Small intestine (tissue), 7 donors: ENCODE results near the gene C3. TPM values are rescaled to one million over a fixed set of nuclear protein-coding genes. Genes with fewer than 3 reads are reported as not detected.

Source experiments
- DNase-seq, 2 donors: peaks; one replicate each; pipeline versions ENCODE4 v3.0.0 to v3.0.0-alpha.2; 2013
- FAIRE-seq: peaks from 2 replicates; lab custom pipeline; 2012; peaks lifted over from hg19 to GRCh38; lab: Jason Lieb, UNC
- H3K27ac ChIP-seq, 3 donors: one replicate each; pipeline ENCODE4 v1.5.1; 2013; ENCODE audit warnings: low read length in 2 of 3, mild to moderate bottlenecking in 2 of 3, control low read depth in 1 of 3, inconsistent platforms in 1 of 3, low read depth in 1 of 3, moderate library complexity in 1 of 3
- H3K27me3 ChIP-seq, 3 donors: one replicate each; pipeline ENCODE4 v1.6.1; 2013; ENCODE audit warnings: low read length in 3 of 3, inconsistent platforms in 1 of 3; ENCODE audit not compliant: control insufficient read depth in 3 of 3, insufficient read depth in 3 of 3
- H3K36me3 ChIP-seq, 3 donors: one replicate each; pipeline ENCODE4 v1.6.1; 2013; ENCODE audit warnings: low read length in 3 of 3, inconsistent platforms in 1 of 3, low read depth in 1 of 3, mild to moderate bottlenecking in 1 of 3, moderate library complexity in 1 of 3; ENCODE audit not compliant: control insufficient read depth in 3 of 3, insufficient read depth in 2 of 3
- H3K4me1 ChIP-seq, 3 donors: one replicate each; pipeline ENCODE4 v1.6.1; 2013; ENCODE audit warnings: low read length in 2 of 3, inconsistent platforms in 1 of 3, low read depth in 1 of 3, mild to moderate bottlenecking in 1 of 3, moderate library complexity in 1 of 3; ENCODE audit not compliant: control insufficient read depth in 3 of 3, insufficient read depth in 2 of 3
- H3K4me3 ChIP-seq, 3 donors: one replicate each; pipeline ENCODE4 v1.5.1; 2013; ENCODE audit warnings: low read length in 3 of 3, control low read depth in 1 of 3, inconsistent platforms in 1 of 3, low read depth in 1 of 3, mild to moderate bottlenecking in 1 of 3, moderate library complexity in 1 of 3
- H3K9me3 ChIP-seq, 2 donors: one replicate each; pipeline ENCODE4 v1.6.1; 2013; ENCODE audit warnings: low read depth in 1 of 2, low read length in 1 of 2; ENCODE audit not compliant: control insufficient read depth in 2 of 2, insufficient read depth in 1 of 2
- WGBS, 3 donors: extraction: QIAGEN DNeasy Blood & Tissue Kit; methylation state at CpG; one replicate each; pipeline ENCODE4 v1.1.7; 2013; 5-methylcytosine and 5-hydroxymethylcytosine counted together
- polyA plus RNA-seq, 4 donors: library from polyadenylated mRNA; stranded (reverse) in 3 of 4; unstranded in 1 of 4; fragments of 200-250 nt in 3 of 4; fragments of 120-200 nt in 1 of 4; gene quantifications; one replicate each; pipeline versions ENCODE4 v1.2.1 to v1.2.3, GENCODE V29; 2013
- donor health status: healthy with polysubstance abuse.
- donor health status: control.
- donor health status: control.
- donor health status: Bipolar disorder and iron deficiency.
- donor health status: healthy.

C3 gene
- polyA plus RNA-seq, 4 donors = 9.5 to 552 (median 63.2) TPM

DNA sequence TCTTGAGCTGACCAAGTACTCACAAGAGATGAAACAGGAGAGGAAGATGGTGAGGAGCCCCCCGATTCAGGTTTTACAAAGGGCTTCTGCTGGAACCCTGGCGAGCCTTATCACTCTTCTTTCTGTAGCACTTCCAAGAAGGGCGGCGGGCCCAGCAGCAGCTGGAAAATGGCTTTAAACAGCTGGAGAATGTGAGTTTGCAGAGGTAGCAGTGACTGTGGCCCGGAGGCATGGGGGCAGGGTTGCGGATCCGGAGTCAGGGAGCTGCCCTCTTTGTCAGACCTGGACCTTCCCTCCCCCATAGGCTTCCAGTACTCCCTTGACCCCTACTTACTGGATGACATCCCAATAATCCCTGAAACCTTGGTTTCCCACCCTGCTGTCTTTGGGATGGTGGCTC, 22.6 kb upstream of the C3 start:
- H3K27ac ChIP-seq = no peak overlapping the region
- no peak for DNase-seq
- H3K9me3 ChIP-seq = peaks cover 0 to 11% of the 10 kb centered on the region in 2 donors
- H3K36me3 ChIP-seq = peaks cover 2 to 62% (median 7%) of the 10 kb centered on the region in 3 donors
- 80 to 88% (median 80%) methylated on average over 7 of the region's 7 CpGs for WGBS, 3 donors
- no peak for FAIRE-seq
- peaks cover 0 to 37% (median 4%) of the 10 kb centered on the region in 3 donors for H3K4me1 ChIP-seq
- H3K4me3 ChIP-seq = no peak overlapping the region
- no peaks in the 10 kb centered on the region for H3K27me3 ChIP-seq

DNA sequence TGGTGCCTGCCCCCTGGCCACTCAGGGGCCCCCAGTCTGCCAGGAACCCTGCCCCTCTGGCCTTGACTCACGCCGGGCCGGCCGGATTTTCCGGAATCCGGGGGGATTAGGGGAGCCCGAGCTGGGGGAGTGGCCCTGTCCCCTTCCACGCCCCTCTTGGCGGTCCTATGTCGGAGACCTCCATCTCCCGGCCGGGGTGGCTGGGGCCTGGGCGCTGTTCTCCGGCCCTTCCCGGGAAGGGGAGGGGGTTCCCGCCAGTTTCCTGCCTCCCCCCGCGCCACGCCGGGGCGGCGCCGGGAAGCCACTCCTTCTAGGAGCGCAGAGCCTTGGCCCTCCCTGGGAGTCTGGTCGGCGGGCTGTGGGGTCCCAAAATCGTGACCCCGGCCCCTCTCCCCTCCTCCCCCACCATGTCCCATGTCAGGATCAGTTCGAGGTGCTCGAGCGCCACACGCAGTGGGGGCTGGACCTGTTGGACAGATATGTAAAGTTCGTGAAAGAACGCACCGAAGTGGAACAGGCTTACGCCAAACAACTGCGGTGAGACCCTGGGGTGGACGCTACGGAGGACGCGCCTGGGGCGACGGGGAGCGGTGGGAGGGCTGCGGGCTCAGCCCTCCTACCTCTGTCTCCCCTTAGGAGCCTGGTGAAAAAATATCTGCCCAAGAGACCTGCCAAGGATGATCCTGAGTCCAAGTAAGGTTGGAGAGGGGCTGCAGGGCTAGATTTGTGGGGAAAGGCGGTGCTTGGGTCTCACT, 20.3 kb upstream of the C3 start:
- peaks cover 0 to 42% (median 4%) of the 10 kb centered on the region in 3 donors for H3K36me3 ChIP-seq
- H3K4me1 ChIP-seq = peaks cover 0 to 44% (median 4%) of the 10 kb centered on the region in 3 donors
- WGBS, 3 donors = 2 to 4% (median 3%) methylated on average over 43 to 46 of the region's 46 CpGs
- peak overlapping the region; percentile 42 to 82 (median 76) for H3K27ac ChIP-seq
- DNase-seq (peak; percentile 30 to 74), FAIRE-seq (no peak)
- H3K27me3 ChIP-seq = no peaks in the 10 kb centered on the region
- peak overlapping the region; percentile 65 to 88 (median 78) for H3K4me3 ChIP-seq
- H3K9me3 ChIP-seq = no peaks in the 10 kb centered on the region

DNA sequence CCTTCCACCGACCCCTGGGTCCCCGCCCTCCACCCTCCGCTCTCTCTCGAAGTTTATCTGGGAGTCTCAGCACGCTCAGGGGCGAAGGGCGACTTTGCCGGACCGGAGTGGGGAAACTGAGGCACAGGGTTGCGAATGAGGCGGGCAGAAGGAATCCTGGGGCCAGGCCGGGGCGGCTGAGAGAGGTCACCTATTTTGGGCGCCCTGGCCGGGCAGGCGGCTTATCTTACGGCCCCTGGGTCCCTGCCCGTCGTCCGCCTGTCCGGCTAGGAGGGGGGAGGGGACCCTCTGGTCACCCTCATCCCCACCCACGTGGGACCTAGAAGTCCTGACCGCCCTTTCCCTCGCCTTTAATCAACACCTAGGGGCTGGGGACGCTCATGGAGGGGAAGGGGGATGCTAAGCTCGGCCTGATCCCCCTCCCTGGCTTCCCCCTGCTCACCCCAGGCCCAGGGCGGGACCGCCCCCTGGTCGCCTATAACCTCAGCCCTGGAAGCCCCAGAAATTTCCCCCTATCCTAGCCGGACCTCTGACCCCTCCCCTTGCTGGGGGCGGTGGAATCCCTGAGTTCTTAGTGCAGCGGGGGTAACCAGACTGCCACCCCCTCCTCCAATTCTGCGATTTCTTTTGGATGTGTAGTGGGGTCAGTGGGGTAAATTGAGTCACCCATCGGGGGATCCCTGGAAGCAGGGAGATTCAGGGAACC, 19.6 kb upstream of the C3 start:
- Histone ChIP-seq H3K4me1 (peaks cover 0 to 40% (median 1%) of the 10 kb centered on the region in 3 donors), H3K9me3 (no peaks in the 10 kb centered on the region)
- FAIRE-seq = no peak

DNA sequence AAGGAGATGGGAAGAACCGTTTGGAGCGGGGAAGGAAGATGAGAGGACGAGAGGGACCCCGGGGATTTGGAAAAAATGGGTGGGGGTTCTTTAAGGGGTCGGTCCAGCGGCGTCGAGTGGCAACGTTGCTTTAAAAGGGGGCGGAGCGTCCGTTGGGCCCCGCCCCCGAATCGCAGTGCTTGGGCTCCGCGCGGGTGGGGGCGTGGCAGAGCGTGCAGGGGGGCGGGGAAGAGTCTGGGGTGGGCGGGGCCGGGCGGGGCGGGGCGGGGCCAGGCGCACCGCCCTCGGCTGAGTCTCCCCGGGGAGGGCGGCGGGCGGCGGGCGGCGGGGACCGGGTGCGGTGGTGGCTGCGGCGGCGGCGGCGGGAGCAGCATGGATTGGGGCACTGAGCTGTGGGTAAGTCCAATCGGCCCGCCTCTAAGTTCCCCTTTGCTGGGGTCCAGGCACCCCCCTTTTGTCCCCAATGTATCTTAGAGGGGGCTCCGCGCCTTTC, 19.0 kb upstream of the C3 start, which contains the start of gene TRIP10:
Gene TRIP10 (plus strand): TSS at position 291 of the 493 bp plus-strand sequence. CDS start 82 bp downstream, at position 373.
- no peaks in the 10 kb centered on the region for H3K9me3 ChIP-seq
- H3K36me3 ChIP-seq = peaks cover 0 to 39% (median 2%) of the 10 kb centered on the region in 3 donors
- 0 to 1% (median 1%) methylated on average over 21 to 47 of the region's 47 CpGs for WGBS, 3 donors
- H3K27ac ChIP-seq = peak within 1 kb of the TSS; percentile 88 to 94 (median 91)
- H3K27me3 ChIP-seq = no peaks in the 10 kb centered on the region
- peak within 1 kb of the TSS; percentile 65 to 88 (median 78) for H3K4me3 ChIP-seq
- H3K4me1 ChIP-seq = peaks cover 0 to 35% (median 0%) of the 10 kb centered on the region in 3 donors
- FAIRE-seq (no peak), DNase-seq (peak; percentile 84 to 89)

More for the DNA sequence above, 19.6 kb upstream of the C3 start:
- DNase-seq = peak; percentile 25 to 75
- peak overlapping the region; percentile 42 to 82 (median 76) for H3K27ac ChIP-seq
- H3K4me3 ChIP-seq = peak overlapping the region; percentile 65 to 88 (median 78)
- 0 to 1% (median 0%) methylated on average over 30 to 34 of the region's 34 CpGs for WGBS, 3 donors
- H3K27me3 ChIP-seq = no peaks in the 10 kb centered on the region
- H3K36me3 ChIP-seq = peaks cover 0 to 41% (median 2%) of the 10 kb centered on the region in 3 donors

DNA sequence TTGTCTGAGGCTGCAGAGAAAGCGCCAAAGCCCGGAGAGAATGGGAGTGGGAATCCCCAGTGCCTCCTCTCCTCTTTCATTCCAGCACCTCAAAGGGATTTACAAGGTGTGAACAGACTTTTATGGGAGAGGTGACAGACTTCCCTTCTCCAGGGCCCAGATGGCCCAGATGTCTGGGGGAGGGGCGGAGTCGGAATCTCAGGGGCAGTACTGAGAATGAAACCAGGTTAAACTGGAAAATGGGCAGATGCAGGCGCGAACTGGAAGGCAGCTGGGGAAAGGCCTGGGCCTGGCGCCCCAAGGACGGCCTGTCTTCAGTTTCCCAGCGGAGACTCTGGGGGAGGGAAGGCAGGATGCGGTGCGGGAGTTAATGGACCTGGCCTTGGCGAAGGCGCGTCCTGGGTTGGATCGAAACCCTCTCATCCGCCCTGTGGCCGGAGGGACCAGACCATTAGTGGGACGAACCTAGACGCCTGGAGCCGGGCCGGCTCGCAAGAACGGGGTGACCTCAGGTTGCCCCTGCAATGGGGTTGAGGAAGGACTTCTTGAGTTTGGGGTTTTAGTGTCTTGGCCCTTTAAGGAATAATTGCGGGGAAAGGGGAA, 18.4 kb upstream of the C3 start:
- H3K4me3 ChIP-seq = peak overlapping the region in 2 of 3 donors; percentile 35 to 47
- peak overlapping the region; percentile 88 to 94 (median 91) for H3K27ac ChIP-seq
- H3K9me3 ChIP-seq = no peaks in the 10 kb centered on the region
- FAIRE-seq (no peak), DNase-seq (no peak)
- H3K27me3 ChIP-seq = no peaks in the 10 kb centered on the region
- H3K4me1 ChIP-seq = peaks cover 0 to 29% (median 0%) of the 10 kb centered on the region in 3 donors
- peaks cover 0 to 36% (median 2%) of the 10 kb centered on the region in 3 donors for H3K36me3 ChIP-seq
- WGBS, 3 donors = 8 to 12% (median 12%) methylated on average over 24 of the region's 24 CpGs

DNA sequence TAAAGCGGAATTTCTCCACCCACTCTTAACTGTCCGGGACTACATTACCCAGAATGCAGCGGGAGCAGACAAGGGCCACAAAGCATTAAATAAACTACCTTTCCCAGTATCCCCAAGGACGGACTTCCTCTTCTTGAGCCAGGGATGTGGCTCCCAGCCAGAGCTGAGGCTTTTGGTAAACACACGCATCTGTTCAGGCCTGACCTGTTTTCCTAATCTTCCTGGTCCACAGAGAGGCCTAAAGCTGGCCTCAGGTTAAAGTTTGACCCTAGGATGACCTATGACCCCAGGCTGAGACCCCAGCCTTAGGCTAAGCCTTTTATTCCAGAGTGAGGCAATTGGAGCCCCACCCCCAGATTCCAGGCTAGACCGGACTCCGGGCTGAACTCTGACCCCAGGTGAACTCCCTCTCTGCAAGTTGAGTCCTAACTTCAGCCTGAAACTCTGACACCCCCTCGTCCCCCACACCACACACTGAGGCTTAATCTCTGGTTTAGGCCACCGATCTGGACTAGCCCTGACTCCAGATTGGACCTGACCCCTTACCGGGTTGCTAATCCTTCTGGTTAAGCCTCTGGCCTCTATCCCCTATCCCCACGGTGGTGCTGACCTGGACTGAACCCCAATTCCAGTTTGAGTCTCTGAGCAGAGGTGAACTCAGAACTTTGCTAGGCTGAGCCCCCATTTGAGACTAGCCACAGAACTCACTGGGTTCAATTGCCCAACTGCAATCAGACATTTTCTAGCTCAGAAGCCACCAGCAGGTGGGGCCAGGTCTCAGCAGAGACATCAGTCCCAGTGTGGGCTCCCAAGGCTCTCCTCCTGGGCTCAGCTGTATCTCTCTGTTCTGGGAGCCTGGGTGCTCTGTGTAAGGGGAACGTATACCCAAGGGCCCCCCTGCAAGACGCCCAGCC, 17.7 kb upstream of the C3 start:
- Histone ChIP-seq H3K4me1 (peaks cover 0 to 29% (median 0%) of the 10 kb centered on the region in 3 donors), H3K27me3 (no peaks in the 10 kb centered on the region), H3K27ac (peak overlapping the region; percentile 88 to 94 (median 91)), H3K4me3 (peak overlapping the region in 1 of 3 donors; percentile 35), H3K9me3 (no peaks in the 10 kb centered on the region), H3K36me3 (peaks cover 0 to 36% (median 0%) of the 10 kb centered on the region in 3 donors)
- DNase-seq (peak; percentile 90 to 91), FAIRE-seq (no peak)
- WGBS, 3 donors = 4 to 10% (median 10%) methylated on average over 13 of the region's 13 CpGs

DNA sequence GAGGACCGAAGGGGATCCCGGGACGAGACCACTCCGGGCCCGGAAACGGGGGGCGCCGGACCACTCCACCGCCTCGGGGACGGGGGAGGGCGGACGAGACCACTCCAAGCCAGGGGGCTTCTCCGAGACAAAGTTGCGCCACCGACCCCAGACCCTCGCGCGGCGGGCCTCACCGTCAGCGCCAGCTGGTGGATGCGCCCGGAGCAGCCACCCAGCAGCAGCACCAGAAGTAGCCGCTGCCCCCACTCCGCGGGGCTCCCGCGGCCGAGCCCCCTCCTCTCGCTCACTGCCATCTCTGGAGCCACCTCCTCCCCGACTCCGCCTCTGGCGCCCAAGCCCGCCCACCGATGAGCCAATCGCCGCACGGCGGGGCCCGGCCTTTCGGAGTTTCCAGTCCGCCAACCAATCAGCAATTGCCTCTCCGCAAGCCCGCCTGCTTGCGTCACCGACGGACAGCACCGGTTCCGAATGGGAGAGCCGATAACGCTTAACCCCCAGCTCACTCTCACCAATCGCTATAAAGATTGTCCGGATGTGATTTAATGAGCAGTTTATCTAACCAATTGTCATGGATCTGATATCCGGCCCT, 16.9 kb upstream of the C3 start, which contains the start of gene GPR108:
Gene GPR108 (minus strand): TSS at position 297 of the 589 bp plus-strand sequence. CDS start 4 bp downstream, at position 293.
- H3K27ac ChIP-seq = peak within 1 kb of the TSS; percentile 91 to 96 (median 92)

More for the DNA sequence above, 16.9 kb upstream of the C3 start, which contains the start of gene GPR108:
- peak within 1 kb of the TSS; percentile 72 to 89 (median 75) for H3K4me3 ChIP-seq
- peaks cover 0 to 29% (median 0%) of the 10 kb centered on the region in 3 donors for H3K4me1 ChIP-seq
- no peaks in the 10 kb centered on the region for H3K27me3 ChIP-seq
- no peaks in the 10 kb centered on the region for H3K9me3 ChIP-seq
- DNase-seq (peak; percentile 100), FAIRE-seq (peak; percentile 98)
- peaks cover 0 to 36% (median 0%) of the 10 kb centered on the region in 3 donors for H3K36me3 ChIP-seq
- 0 to 1% (median 1%) methylated on average over 48 to 55 of the region's 55 CpGs for WGBS, 3 donors
